NCI-H146 (cell line): Measurements from ENCODE around the gene DDX10.

Experiments used
- DNase-seq: peaks from one replicate; lab custom pipeline; 2025; lab: John Stamatoyannopoulos, UW

Gene DDX10

DNA sequence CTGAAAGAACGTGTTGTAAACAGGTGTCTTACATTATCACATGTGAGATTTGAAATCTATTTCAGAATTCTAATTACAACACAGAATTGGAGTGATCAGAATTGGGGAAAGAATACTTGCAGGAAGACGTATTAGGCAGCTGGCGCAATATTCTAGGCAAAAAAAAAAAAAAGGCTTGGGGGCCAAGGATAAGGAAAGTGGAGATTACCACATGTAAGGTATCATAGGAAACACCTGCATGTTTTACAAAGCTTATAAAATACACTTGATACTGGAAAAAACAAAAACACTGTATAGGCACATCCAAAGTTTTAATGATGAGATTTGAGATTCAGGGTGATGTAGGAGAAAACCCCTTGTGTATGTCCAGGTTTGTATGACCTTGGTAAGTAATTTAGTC, 245.1 kb downstream of the DDX10 start:
- DNase-seq: no peak

DNA sequence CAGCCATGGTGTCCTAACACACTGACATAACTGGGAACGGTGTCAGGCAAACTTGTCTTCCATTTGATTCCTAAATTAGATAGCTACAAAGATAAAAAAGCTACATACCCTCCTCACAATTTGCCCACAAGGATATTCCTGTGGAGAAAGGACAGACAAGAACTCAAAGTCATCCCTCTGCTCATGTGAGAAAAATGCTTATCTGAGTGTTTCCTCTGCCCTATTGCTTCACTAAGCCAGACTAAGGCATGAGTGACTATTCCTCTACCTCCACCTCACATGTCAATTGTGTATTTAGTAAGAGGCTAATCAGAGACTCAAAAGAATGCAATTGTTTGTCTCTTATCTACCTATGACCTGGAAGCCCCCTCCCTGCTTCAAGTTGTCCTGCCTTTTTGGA, 247.7 kb downstream of the DDX10 start:
- DNase-seq: no peak

DNA sequence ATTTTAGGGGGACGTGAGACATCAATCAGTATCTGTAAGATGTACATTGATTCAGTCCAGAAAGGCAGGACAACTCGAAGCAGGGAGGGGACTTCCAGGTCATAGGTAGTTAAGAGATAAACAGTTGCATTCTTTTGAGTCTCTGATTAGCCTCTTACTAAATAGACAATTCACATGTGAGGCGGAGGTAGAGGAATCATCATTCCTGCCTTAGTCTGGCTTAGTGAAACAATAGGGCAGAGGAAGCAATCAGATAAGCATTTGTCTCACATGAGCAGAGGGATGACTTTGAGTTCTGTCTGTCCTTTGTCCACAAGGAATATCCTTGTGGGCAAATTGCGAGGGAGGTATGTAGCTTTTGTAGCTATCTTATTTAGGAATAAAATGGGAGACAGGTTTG, 248.3 kb downstream of the DDX10 start:
- DNase-seq: no peak

DNA sequence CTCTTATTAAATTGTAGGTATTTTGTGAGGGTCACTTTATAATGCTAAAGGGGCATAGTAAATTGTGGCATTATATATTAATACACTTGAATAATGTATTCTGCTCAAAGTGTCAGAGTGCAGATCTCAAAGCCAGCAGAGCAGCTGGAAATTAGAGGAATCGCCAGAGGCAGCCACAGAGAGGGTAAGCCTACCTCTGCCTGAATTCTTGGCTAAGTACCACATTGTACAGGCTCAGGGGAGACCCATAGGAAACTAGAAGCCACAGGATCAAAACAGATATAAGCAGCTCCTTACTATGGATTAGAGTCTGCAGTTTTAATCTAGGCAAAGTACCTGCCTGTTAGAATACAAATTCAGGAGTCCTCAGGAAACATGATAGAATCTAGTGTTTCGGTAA, 249.3 kb downstream of the DDX10 start:
- DNase-seq: no peak

DNA sequence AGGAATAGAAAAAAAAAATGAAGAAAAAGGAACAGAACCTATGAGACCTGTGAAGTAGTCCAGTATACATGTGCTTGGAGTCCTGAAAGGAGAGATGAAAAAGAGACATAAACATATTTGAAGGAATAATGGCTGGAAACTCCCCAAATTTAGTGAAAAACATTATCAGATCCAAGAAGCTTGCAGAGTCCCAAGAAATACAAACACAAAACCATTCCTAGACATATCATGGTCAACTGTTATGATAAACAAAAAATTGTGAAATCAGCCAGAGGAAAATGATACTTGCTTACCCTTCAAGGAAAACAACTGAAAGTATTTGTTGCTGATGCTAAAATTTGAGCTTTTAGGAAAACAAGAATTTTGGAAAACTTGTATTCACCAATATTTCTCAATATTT, 250.1 kb downstream of the DDX10 start:
- DNase-seq: no peak

DNA sequence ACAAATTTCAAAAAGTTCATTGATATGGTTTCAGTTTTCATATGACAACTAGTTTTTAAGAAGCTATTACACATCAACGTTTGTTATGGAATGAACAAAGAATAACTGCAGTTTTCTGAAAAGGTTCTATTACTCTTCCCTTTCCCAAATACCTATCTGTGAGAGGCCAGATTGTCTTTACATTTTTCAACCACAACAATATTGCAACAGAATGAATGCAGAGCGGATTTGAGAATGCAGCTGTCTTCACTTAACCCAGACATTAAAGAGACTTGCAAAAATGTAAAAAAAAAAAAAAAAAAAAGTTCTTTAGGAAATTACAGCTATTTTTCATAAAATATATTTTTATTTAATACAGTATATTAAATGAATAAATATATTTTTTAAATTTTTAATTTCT, 250.8 kb downstream of the DDX10 start:
- DNase-seq: no peak

DNA sequence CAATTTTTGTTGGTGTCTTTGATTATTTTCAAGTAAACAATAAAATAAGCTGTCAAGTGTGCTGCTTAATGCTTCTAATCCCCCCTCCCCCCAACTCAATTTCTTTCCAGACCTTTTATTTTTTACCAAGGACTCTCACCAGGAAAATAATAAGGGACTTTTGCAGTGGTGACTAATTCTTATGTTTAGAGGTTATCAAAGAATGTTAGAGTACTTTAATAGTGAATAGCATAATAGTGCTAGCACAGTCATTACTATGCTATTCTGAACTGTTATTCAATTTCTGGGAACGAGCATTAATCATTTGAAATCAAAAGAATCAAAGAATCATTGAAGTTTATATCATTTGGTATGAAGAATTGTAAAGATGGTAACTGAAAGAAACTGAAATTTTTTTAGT, 251.4 kb downstream of the DDX10 start:
- no peak for DNase-seq

DNA sequence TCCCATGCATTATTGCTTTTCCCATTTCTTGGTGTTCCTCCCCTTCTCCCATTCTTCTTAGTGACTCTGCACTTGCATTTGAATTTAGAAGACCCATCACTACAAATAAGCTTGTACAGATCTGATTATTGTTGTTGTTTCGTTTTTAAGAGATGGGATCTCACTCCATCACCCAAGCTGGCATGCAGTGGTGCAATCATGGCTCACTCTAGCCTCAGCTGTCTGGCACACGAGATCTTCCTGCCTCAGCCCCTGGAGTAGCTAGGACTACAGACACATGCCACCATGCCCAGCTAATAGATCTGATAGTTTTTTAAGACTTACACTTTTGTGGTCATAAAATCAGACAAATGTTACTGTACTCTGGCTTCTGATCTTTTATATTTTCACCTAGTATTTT, 252.1 kb downstream of the DDX10 start:
- DNase-seq: no peak

DNA sequence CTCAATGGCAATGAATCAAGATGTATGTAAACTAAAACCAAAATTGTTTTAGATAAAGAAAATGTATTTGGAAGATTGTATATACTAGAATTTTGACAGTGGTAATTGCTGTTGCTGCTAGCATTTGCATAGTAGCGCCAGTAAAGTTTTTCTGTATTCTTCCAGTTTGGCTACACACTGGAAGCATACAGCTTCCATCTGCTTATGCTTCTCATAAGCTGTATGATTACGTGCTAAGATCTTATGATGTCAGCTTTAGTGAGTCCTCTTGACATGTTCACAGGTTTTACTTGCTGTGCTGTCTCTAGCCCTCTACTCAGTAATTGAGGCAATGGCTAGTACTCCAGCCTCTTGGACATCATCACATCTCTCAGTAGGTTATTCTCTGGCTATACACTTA, 256.3 kb downstream of the DDX10 start:
- DNase-seq: no peak

DNA sequence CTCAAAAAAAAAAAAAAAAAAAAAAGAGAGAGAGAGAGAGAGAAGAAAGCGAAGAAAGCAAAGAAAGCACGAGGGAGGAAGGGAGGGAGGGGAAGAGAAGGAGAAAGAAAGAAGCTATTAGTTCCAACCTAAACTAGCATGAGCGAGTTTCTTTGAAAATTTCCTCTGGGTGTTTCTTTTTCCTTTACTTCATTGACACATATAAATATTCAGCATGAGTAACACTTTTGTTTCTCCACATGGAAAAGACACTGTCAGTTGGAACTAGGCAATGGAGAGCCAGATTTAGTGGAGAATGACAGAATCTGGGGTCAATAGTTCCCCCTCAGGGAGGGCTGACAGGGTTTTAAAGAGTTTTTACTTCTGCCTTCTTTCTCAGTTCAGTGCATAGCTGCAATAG, 257.4 kb downstream of the DDX10 start:
- no peak for DNase-seq

DNA sequence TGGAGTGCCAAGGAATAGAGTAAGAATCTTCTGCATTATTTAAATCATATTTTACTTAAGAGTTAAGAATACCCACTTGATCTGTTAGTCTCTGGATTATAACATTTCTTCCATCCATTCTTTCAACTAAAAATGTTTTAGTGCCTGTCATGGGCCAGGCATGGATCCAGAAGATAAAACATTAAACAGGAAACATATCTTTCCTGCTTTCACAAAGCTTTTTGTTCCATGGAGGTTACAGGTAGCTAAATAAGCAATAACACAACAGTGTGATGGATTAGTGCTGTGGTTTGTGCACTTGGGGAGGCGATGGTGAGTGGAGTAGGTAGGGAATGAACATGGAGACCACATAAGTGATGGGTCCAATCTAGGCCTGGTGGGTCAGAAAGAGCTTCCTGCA, 258.5 kb downstream of the DDX10 start:
- no peak for DNase-seq

DNA sequence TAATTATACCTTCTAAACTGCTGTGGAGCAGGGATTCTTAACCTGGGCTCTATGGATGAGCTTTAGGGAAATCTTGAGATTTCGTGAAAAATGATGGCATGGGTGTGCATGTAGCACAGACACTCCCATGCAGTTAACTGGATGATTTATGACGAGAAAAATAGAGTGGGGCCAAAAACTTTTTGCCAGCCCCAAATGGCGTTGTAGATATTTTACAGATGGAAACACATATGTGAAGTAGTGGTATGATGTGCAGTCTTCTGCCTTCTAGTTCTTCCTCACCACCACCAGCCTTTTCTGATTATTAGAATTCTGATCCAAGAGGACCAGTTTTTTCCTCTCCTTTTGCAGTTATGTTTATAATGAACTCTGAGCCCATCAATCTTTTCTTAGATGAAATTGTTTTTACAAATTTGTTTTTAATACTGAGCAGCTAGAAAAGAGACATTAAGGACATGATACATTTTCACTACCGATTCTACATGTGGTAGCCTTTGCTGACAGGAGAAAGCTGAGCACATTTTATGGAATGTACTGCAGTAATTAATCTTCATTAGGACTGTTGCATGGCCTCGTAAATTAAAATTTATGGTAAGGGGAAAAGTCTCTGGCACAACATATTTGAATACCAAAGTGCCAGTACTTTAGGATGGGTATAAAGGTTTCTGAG, 261.4 kb downstream of the DDX10 start:
- DNase-seq: no peak

DNA sequence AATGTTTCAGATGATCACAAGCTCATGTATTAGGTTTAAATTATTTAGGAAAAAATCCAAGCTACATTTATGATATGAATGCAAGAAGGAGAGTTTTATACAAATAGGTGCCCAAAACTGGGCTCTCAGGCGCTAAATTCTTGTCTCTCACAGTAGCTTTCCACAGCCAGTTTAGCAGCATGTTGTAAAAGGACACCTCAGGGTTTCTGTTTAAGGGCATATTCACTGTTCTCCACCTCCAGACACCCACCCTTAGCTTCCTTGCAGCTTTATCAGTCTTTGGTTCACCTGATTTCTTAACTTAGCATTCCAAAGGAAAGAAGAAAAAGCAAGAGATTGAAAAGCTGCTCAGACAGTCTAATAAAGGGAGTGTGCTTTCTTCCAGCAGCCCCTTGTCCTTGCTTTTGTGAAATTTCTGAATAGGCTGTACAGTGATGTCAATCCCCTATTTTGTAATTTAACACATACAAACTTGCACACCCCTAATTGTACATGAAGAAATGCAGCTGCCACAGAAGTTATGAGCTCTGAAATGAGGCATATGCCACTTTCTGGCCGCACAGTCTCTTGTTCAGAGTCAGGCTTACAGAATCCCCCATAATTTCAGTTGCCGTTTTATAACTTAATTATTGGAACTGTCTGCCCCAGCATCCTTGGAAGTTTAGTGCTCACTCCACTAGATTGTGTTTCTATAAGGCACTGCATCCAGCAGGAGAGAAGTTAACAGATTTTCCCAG, 262.1 kb downstream of the DDX10 start:
- DNase-seq: no peak

DNA sequence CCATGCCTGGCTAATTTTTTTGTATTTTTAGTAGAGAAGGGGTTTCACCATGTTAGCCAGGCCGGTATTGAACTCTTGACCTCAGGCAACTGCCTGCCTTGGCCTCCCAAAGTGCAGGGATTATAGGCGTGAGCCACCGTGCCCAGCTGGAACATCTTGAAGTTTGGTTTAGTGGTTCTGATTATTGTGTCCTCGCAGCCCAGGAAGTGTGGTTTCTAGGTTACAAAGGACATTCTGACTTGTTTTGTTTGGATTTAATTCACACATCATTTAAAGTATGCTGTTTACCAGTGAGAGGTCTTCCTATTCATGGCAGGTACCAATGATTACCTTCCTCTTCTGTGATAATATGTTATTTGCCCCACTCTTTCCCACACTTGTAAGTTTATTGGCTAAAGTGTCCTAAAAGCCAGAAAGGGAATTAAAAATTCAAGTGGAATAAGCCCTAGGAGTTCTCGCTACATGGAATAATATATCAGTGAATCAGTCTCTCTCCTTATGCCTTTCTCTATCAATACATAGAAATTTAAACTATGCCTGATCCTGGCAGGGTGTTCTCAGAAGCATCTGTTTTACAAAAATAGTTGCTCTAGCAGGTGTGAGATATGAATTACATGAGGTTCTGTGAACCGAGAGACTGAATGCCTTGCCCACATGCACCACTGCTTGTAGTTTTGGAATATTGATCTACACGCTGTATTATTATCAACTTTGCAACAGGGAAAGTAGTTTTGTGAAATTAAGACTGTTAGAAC, 263.1 kb downstream of the DDX10 start:
- DNase-seq: no peak

DNA sequence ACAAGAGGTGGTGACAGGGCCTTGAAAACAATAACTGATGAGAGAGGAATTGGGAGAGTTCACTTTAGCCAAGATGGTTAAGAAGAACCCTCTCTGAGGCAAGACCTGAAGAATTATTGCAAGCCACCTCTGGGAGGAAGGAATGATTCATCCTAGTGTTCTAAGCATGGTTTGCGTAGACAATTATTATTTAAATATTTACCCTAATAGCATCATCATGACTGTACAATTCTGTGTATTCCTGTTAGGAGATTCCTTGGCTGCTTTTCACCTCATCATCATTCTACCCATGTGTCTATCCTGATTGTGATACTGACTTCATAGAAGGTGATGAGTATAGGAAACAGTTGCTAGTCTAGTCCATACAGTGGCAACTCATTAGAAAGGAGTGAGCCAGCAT, 264.4 kb downstream of the DDX10 start:
- no peak for DNase-seq

DNA sequence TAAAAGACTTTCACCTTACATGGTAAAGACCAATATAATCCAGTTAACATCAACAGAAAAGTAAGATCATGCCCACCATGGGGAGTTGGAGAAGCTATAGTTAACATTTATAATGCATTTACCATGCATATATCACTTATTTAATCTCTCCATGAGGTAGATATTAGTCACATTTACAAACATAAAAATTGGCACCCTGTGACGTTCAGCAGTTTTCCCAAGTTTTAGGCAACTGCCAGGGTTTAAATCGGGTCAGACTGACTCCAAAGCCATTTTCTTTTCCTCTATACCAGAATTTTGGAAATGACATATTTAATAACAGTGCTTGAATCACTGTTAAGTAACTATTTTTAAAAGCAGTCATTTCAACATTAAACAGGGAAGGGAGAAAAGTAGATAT, 266.3 kb downstream of the DDX10 start:
- DNase-seq: no peak

DNA sequence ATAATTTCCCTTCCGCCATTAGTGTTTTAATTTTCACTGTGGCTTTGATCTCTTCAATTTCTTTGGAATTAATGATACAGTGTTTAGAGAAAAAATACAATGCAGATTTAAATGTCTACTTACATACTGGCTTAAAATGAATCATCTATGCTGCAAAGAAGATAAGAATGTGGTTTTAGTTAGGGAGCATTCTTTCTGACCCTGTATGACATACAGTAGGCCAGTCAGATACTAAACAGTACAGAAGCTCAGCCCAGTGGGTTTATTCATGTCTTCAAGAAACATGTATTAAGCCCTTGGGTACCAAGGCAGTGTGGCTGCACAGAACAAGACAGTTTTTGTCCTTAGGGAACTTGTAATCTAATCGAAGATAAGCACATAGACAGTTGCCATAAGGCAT, 268.8 kb downstream of the DDX10 start:
- no peak for DNase-seq

DNA sequence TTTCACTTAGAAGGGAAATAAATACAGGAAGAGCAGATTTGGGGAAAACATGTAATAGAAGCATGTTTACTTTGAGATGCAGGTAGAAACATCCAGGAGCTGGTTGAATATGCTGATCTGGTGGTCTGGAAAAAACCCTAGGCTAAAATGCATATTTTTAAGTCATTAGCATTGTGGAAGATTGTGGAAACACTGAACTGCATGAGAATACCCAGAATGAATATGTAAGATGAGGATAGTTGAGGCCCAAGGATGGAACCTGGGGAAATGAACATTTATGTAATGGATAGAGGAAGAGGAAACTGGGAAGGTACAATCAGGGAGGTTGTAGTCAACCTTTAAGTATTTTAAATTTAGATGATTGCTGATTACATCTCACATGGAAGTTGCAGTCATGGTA, 269.4 kb downstream of the DDX10 start:
- DNase-seq: no peak

DNA sequence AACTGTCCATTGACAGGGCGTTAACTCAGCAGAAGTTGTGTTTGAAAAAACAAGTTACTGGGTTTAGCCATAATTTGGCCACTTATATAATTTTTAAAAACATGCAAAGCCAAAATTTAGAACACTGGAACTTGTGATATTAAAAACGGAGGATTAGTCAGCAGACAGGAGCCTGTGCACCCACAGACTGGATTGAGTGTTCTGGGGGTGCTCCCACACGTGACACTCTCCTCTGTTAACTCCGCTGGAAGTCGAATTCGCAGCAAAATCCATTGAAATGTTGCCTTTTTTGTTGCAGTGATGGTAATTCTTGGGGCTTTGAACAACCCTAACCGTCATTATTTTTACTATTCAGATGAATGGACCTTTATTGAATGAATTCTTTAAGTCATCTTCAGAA, 269.8 kb downstream of the DDX10 start:
- DNase-seq: no peak

DNA sequence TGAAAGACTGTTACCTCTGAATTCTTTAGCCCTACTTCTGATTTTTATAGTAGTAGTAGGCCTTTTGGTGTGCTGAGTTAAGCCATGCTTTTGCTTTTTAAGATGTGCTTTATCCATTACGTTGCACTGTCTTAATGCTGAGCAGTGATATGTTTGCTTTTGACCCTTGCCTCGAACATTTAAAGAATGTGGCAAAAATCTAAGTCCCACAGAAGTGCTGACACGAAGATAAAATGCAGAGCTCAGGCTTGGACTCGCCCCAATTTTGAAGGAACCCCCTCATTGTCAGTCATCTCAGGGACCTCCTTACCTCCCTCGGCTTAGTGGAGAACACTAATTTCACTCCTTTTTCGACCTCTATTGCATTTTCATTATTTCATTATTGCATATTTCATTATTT, 272.9 kb downstream of the DDX10 start:
- no peak for DNase-seq

DNA sequence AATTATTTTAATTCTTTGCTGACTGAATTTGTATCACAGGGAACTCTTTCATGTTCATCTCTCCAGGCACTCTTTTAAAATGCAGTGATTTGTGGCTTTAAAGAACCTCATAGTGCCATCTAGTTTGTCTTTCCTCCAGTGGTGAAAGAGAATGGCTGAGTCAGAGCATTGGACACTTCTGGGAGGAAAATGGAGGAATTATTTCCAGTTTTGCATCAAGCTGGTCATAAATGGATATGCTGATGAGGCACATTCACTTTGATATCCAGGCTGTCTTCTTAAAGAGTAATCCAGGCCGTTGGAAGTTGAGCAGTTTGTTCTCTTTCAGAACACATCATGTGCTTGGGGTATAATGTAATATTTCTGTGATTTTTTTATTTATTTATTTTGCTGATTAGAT, 273.7 kb downstream of the DDX10 start:
- no peak for DNase-seq

DNA sequence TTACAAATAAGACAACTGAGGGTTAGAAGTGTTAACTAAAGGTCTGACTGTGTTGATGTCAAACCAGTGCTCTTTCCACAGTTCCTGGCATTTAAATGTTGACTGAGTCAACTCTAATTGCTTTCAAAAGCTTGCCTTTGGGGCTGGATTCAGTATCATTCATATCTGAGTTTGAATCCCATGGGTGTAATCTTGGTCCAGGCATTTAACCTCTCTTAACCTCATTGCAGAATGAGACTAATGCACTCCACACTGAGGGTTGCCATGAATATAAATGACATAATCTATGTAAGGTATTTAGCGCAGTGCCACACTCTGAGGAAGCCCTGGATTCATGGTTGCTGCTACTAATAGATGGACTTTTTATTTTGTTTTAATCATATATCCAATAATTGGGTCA, 274.3 kb downstream of the DDX10 start:
- no peak for DNase-seq

DNA sequence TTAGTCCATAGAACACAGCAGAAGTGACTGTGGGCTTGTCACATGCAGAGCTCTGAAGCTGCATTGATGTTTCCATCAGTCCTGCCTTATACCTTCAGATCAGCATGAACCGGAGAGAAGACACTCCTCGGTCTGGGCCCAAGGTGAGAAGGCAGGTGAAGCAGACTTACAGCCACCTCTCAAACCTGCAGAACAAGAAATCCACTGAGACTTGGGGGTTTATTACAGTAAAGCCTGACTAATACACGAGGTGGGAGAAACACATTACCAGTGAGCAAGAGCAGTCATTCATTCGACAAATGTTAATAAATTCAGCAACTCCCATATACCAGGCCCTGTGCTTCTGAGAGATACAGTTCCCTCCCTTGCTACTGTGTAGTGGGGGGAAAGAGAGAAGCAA, 279.0 kb downstream of the DDX10 start:
- no peak for DNase-seq
